Measurements from ENCODE around the gene RBM26.

GRCh38 chr13:79354285-79354684 is 51.8 kb downstream of the RBM26 start:
- no peak for TF ChIP-seq EZH2phosphoT487 (IDR thresholded peaks at IDR 0.05; ENCODE audit: insufficient read depth, low read depth)
- no peak for TF ChIP-seq EZH2 (IDR thresholded peaks at IDR 0.05; ENCODE audit: insufficient read depth, poor library complexity, severe bottlenecking)
